Measurements from ENCODE around the gene PITPNM3.
A peak's percentile ranks its signal among the peaks of the same experiment; 100 is the strongest.

Gene PITPNM3

DNA sequence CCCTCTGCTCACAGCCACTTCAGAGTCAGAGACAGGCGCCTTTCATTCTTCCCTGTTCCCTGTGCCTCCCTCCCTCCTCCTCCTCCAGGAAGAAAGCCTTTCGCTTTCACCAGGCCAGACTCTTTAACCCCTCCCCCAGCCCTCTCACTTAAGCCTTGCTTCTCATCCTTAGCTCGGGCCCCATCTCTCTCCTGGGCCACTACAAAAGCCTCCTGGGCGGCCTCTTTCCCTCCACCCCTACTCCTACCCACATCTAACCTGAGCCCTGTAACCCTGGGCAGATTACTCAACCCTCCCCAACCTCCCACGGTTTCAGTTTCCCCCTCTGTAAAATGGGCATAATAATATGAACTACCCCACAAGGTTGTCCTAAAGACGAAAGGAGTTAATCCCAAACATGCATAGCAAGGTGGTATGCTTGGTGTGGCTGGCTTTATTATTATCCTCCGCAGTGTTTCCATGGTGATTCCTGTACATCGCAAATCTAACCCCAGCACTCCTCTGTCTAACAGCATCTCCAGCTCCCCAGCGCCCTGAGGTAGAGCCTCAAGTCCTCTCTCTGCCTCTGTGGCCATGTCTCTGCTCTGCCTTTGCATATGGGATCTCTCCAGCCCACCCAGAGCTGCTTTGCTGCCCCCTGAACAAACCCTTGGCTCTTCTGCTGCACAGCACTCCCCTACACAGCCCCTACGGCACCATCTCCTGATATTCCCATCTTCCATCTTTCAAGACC lies 94.4 kb downstream of the PITPNM3 start:
- DNase-seq (ENCODE audit: low spot score) = no peak

DNA sequence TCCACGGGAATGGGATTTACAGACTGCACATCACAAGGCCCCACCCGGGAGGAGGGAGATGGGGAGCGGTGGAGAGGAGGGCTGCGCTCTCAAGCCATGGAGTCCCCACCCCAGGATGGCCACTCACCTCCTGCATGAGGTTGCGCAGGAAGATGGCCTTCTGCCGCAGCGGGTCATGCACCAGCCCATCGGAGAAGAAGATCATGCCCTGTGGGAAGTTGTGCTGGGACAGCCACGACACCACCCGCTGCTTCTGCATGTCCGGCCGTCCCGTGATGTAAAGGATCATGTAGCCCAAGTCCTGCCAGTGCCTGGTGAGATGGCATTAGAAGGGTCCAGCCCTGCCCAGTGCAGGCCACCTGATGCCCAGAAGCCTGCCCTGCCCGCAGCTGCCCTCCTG lies 95.1 kb downstream of the PITPNM3 start:
- no peak for DNase-seq (ENCODE audit: low spot score)

DNA sequence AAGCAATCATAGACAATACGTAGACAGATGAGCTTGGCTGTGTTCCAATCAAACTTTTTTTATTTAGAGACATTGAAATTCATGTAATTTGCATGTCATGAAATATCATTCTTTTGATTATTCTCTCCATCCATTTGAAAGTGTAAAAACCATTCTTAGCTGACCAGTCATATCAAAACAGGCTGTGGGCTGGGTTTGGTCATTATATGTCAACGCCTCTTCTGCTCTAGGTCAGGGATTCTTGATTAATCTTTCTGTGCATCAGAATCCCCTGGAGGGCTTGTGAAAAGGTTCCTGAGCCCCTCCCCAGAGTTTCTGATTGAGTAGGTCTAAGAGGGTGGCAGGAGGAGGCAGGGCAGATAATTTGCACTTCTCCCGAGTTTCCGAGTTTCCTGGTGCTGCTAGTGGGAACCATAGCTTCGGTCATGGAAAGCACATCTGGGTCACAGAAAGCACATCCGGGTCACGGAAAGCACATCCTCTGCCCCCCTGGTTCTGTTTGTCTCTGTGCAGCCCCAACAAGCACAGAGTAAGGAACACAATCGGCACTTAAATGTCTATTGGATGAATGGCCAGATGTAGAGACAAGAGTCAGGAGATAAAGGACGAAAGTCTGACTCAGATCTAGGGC lies 95.7 kb downstream of the PITPNM3 start:
- DNase-seq (ENCODE audit: low spot score) = no peak

DNA sequence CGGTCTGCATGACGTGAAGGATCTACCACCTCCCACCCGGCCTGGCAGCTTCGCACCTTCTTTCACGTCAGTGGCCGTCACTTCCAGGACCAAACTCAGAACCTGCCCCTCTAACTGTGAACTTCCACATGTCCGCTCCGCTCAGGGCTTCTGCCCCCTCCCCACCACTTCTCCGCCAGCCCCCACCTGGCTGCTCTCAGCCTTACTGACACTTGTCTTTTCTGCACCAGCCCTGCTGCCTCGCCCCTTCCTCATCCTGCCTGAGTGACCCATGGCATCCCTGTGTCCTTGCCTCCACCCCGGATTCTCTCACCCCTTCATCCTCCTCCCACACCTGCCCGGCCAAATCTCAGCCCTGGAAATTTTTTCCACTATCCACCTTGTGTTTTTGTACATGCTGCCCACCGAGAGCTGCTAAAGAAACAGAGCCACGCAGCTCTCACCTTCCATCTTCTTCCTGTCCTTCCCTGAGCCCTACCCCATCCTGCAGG lies 97.8 kb downstream of the PITPNM3 start:
- DNase-seq (ENCODE audit: low spot score) = no peak

DNA sequence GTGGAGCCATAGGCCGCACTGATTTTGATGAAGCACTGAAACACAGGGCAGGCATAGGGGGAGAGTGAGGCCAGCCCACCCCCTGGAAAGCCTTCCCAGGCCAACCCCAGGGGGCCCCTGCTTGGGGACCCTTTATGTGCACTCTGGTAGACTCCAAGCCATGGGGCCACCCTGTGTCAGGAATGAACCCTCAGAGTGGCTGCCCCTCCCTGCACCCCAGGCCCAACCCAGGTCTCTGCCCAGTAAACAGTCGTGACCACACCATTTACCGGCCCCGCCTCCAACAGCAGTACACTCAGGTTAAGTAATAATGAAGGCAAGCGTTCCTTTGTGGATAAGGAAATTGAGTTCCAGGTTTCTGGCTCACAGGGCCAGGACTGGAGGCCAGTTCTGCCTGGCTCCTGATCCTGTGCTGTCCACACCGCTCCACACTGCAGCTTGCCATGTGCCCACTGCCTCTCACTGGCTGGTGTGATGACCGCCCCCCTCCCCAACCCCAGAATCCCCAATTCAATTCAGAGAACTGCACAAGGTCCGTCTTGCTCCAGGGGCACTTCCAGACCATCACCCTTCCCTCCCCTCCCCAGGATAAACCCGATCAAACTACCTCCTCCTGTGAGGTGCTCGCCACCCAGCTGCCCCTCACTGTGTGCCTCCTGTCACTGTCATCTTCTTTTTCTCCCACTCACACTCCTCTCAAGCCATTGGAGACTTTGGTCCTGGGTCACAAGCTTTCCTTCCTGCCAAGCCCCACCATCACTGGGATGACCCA lies 98.5 kb downstream of the PITPNM3 start:
- no peak for DNase-seq (ENCODE audit: low spot score)

DNA sequence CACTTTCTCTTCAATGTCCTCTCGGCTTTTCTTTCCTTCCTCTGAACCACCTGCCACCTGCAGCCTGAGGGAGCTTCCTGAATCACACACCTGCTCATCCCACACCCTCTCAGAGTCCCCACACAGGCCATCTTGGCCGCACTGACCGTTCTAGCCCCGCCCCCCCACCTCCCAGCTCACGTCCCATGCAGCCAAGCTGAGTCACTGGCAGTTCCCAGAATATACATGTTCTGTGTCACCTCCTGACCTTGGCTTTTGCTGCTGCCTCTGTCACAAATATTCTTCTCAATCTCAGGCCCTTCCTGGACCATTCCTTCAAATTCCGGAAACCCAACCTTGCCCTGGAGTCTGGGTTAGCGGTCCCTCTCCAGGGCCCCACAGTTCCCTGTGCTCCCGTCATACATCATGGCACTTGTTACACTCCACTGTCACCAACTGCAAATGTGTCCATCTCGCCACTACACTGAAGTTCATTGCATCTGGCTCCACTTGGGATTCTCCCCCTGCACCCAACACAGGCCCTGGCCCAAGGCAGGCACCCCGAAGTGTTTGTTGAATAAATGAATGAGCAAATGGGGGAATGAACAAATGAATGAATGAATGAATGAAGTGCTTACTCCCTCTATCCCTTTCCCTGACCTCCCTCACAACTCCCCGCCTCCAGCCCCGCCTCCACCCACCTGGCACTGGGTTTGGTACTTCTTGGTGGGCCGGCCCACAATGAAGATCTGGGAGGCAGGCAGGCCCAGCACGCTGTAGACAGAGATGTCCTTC lies 99.3 kb downstream of the PITPNM3 start:
- no peak for DNase-seq (ENCODE audit: low spot score)

DNA sequence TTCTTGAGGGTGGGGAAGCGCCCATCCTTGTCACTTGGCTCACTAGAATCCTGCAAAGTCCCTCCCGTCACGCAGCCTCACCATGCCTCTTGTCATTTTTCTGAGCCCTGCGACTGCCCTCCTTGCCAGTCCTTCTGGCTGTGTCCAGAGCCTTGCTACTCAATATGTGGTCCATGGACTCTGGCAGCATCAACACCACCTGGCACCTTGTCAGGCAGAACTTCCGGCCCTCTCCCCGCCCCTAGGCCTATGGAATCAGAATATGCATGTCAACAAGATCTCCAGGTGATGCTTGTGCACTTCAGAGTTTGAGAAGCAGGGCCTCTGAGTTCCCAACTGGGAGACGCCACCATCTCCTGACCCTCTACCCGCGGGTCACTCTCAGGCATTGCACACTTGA lies 100.0 kb downstream of the PITPNM3 start:
- no peak for DNase-seq (ENCODE audit: low spot score)

DNA sequence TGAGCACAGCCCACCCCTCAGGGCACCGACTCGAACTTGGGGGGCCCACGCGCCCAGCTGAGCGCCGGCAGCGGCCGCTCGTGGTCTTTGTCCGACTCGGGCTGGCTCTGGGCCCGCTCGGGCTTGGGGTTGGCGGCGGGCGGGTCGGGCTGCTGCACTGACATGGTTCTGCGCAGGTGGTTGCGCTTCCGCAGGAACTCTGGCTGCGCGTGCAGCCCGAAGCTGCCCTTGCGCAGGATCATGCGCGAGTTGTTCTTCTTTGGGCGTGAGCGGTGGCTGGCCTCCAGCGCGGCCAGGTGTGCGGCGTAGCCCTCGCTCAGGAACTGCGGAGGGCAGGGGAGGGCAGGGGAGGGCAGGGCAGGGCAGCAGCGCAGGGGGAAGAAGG lies 101.0 kb downstream of the PITPNM3 start:
- DNase-seq (ENCODE audit: low spot score) = no peak

DNA sequence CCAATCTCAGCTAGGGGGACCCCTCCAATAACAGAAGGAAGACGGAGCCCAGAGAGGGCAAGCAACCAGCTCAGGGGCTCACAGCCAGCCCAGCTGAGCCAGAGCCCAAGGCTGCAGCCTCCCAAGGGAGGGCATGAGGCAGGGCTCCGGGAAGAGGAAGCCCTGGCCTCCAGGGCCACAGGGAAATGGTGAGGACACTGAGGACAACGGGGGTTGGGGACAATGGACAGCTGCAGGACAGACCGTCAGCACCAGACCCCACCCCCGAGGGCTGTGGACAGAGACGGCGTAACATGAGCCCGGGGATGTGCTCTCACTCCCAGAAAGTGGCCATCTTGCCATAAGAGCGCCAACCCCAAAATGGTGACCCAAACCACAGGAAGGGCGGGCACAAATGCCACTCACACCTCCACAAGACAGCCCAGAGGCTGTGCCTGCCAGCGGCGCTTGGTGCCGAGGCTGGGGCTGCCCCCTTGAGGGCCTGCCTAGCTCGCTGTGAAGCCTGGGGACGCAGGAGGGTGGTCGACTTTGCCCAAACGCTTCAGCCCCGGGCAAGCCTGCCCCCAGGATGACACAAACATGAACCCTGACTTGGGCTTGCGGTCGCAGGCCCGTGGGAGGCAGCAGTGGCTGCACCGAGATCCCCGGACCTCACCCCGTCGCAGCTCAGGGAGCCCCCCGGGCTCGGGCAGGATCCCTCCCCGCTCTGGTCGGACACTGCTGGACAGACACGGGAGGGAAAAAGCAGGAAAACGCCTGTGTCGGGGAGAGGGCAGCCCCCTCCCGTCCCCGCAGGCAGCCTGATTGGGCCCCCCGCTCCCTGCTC lies 101.6 kb downstream of the PITPNM3 start:
- DNase-seq (ENCODE audit: low spot score) = no peak

DNA sequence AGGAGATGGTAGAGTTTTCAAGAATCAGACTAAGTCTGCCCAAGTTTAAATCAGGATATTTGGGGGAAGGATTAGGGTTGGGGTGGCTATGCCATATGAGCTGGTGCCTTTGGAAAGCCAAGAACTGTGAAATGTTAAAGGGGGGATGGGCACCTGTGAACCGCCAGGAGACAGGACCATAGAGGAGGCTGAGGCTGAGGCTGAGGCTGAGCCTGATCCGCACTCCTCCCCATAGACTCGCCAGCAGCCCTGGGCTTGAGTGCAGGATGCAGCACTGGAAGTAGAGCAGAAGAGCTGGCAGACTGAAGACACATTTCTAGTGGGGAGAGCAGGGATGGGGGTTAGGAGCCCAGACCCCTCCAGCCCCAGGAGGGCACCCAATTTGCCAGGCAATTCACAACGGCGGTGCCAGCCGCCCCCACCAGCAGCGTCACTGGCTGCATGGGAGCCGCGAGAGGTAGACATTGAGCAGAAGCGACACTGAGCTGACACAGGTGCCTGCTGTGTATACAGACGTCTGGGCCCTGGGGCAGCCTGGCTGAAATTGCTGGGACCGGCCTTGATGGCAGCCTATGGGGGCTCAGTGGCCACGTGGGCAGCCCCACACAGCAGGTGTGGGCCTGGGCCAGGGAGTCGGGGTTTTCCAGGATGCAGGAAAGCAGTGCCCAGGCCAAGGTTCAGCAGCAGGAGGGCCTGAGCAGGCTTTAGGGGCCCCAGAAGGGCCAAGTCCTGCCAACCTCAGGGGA lies 102.9 kb downstream of the PITPNM3 start:
- DNase-seq (ENCODE audit: low spot score) = no peak

DNA sequence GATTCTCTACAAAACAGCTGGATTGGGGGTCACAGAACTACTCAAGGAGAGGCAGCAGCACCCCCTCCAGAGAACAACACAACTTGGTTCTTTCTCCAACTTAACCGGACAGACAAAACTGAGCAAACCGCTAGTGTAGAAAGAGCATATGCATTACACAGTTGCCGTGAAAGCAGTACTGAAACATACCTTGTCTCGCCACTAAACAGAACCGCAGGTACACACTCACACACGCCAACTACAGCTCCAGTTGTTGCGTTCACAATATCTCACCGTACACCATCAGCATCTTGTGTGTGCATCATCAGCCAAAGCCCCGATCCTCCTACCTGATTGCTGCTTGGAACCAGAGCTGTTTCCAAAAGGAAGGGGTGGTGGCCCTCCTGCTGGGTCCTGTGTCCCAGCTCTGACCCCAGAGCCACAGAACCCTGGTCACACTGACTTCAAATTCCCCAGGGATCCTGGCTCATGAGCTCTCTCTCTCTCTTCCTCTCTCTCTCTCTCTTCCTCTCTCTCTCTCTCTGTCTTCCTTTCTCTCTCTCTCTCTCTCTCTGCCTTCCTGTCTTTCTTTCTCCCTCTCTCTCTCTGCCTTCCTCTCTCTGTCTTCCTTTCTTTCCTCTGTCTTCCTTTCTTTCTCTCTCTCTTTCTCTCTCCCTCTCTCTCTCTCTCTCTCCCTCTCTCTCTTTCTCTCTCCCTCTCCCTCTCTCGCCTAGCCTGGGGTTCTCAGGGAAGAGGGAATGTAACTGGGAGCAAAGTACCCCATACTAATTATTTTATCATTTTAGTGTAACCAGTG lies 103.7 kb downstream of the PITPNM3 start:
- no peak for DNase-seq (ENCODE audit: low spot score)

DNA sequence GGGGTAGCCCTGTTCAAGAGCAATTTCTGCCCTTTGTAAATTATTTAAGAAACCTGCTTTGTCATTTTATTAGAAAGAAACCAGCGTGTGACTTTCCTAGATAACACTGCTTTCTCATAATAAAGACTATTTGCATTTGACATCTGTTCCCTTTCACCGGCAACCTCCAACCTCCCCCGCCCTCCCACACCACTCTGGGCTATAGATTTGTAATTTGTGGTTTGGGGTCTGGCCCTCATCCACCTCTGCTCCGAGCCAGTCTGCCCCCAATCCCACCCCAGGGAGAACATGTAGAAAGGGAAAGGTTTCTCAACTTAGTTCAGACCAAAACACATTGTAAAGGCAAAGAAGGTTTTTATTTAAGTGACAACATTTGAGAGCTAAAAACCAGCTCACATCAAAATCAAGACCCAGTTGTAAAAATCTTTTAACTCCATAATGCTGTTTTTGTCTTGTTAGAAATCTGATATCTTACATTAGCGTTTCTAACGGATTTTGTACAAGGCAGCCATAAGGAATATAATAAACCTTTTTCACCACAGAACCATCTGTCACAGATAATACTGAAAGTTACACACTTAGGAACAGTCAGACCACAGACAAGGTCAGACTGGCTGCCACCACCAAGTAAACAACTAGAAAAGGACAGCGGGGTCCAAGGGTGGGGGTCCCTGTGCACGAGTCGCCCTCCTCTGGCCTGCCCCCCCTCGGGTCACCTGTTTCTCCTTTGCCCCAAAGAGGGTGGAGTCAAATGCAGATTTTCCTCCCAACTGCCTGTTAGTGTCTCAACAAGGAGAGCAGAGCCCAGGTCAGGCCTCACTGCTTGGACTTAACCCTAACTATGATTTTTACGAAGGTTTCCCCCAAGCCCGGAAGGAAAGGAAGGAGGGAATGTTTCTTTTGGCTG lies 105.2 kb downstream of the PITPNM3 start:
- no peak for DNase-seq (ENCODE audit: low spot score)

DNA sequence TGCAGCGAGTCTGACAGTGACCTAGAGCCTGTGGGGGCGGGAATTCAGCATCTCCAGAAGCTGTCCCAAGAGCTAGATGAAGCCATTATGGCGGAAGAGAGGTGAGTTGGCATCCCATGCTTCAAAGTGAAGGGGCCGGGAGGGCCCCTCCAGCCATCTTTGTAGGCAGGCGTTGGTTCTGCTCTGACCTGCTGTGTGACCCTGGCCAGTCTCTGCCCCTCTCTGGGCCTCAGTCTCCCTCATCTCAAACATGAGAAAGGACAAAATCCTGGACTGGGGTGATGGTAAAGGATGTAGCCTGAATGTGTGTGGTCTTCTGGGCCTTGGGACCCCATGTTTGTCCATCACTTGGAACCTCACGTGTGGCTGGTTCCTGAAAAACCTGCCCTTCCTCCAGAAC lies 107.0 kb downstream of the PITPNM3 start:
- DNase-seq (ENCODE audit: low spot score) = no peak

DNA sequence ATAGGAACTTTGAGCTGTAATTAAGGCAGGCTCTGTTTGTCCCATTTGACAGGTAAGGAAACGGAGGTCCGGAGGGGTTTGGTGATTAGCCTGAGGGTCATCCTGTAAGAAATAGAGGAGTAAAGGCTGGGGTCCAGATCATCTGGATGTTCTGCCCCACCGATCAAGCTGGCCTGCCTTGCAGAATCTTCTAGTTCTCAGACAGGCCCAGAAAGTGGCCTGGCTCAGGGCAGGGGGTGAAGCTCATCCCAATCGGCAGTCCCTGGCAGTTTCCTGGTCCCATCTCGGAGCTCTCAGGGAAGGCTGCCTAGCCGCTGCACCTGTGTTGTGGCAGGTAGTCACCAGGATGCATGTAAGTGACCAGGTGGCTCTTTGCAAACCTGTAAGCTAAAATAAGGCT lies 107.9 kb downstream of the PITPNM3 start:
- no peak for DNase-seq (ENCODE audit: low spot score)

DNA sequence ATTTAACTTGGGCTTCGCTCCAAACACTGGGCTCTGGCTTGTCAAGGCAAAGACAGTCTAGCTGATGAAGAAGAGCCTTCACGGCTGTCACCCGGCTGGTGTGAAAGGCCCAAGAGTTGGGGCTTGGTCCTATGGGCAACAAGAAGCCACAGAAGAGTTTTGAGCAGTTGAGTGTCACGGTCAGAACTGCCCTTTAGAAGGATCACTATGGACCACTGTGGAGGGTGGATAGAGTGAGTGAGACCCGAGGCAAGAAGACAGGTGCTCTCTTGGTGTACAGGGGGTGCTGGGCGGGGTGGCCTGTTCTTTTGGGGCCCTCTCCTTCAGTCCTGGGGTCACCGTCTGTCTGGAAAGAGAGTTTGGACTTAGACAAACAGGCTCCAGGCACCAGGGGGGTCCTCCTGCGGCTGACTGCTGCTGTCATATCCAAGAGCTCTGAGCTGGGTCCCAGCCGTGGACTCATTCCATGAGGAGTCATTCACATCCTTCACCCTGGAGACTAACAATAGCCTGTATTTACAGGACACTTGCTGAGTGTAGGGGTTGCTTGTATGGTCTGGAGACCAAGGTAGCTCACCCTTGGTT lies 109.7 kb downstream of the PITPNM3 start:
- DNase-seq (ENCODE audit: low spot score) = no peak

DNA sequence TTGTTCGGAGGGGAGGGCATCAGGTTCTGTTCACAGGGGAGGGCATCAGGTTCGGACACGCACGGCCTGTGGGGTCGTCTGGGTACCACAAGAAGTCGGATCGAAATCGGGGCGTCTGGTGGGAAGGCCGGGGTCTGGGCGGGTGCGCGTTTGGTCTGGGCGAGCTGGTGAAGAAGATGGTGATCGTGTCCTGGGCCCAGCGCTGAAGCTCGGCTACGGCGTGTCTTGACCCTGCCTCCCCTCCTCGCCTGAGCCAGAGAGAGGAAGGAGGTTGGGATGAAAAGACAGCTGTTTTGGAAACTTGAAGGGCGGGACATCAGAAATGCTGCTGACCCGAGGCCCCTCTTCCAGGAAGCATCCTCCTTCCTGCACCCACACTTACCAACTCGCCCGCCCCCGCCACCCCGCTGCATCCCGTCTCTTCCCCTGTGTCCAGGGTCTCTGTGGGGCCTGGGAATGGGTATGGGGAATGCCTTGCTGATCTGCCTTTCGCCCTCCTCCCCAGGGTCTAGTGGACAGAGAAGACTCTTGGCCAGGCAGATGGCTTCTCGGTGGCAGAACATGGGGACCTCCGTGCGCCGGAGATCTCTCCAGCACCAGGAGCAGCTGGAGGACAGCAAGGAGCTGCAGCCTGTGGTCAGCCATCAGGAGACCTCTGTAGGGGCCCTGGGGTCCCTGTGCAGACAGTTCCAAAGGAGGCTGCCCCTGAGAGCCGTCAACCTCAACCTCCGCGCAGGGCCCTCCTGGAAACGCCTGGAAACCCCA lies 111.6 kb downstream of the PITPNM3 start:
- no peak for DNase-seq (ENCODE audit: low spot score)

DNA sequence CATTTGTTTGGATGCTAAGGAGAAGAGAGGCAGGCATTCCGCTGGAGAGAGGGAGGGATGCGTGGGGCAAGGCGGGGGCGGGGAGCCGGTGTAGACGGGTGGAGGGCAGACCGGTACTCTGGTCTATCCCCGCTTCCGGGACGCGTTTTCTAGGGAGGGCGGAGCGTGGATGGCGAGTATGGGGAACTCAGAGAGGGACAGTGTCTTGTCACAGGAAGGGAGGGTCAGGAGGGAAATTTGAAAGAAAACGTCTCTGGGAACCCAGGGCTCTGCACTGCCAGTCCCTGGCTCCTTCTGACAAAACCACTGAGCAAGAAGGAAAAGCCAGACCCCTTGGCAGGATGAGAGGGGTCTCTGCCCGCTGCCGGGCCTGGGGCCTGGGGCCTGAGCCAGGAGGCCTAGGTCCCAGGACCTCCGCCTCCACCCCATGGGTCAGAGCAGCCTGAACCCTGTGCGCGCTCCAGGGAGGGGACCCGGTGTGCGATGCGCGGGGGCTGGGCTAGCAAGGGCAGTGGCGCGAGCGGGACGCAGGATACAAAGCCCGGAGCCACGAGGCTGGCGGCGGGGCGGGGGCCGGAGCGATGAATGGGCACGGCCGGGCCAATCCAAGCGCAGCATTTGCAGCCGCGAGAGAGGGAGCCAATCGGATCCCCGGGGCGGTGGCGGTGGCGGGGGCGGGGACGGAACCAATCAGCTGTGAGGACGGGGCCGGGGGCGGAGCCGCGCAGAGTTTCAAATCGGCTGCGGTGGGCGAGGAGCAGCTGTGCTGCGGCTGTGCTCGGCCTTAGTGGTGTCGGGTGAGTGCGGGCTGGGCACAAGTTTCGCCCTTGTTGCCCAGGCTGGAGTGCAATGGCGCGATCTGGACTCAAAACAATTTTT lies 112.4 kb downstream of the PITPNM3 start, which contains the start of gene PIMREG:
PIMREG (plus strand) TSS at position 764 of the 879 bp plus-strand sequence. CDS start 656 bp downstream, outside the sequence.
- peak; percentile 94 for DNase-seq (ENCODE audit: low spot score)
